PC-9 (cell line): ENCODE data around the gene SEMA5A. TPM values are rescaled to one million over a fixed set of nuclear protein-coding genes. Genes with fewer than 3 reads are reported as not detected.

Experiments used
- BruUV-seq: library from RNA; stranded (reverse); fragments of 400-500 nt; replicated peaks from 2 replicates; lab custom pipeline; 2021; lab: Mats Ljungman, UMichigan
- CTCF ChIA-PET: fragments of 300-600 bp; sonication (Branson Sonifier 250); formaldehyde crosslinking; loops from one replicate; lab custom pipeline; 2022; ENCODE audit warnings: antibody characterized with exemption; lab: Charles Lee
- POLR2A ChIA-PET: fragments of 300-600 bp; sonication (Branson Sonifier 250); formaldehyde crosslinking; loops from one replicate; lab custom pipeline; 2022; ENCODE audit warnings: antibody characterized with exemption; ENCODE audit not compliant: unreplicated experiment; lab: Charles Lee
- DNase-seq, 2 experiments: peaks; one replicate each; pipeline versions ENCODE4 v3.0.0 to v3.0.0-alpha.2; 2015 to 2022; ENCODE audit warnings: mixed read lengths in 1 of 2
- H2AFZ ChIP-seq: fragments of 200-600 bp; sonication (generic); 2 replicates; pipeline ENCODE4 v1.8.1; 2017; ENCODE audit warnings: antibody characterized with exemption
- H3F3A ChIP-seq: fragments of 200-600 bp; sonication (generic); 2 replicates; pipeline ENCODE4 v1.8.1; 2017; ENCODE audit warnings: antibody characterized with exemption, mild to moderate bottlenecking, low read depth; ENCODE audit not compliant: insufficient read depth
- H3K27ac ChIP-seq: fragments of 200-600 bp; sonication (generic); 2 replicates; pipeline ENCODE4 v1.6.1; 2016; ENCODE audit warnings: mixed run types
- H3K27me3 ChIP-seq: fragments of 200-600 bp; sonication (generic); 2 replicates; pipeline ENCODE4 v1.6.1; 2016; ENCODE audit warnings: low read depth, mixed run types; ENCODE audit not compliant: insufficient read depth
- H3K36me3 ChIP-seq: fragments of 200-600 bp; sonication (generic); 2 replicates; pipeline ENCODE4 v1.6.1; 2016; ENCODE audit warnings: low read depth, mixed run types
- H3K4me1 ChIP-seq: fragments of 200-600 bp; sonication (generic); replicated peaks from 2 replicates; pipeline ENCODE4 v1.6.1; 2016; ENCODE audit warnings: mixed run types; ENCODE audit not compliant: insufficient read depth
- H3K4me2 ChIP-seq: fragments of 200-600 bp; sonication (generic); 2 replicates; pipeline ENCODE4 v1.6.1; 2017; ENCODE audit warnings: mixed run types
- H3K4me3 ChIP-seq: fragments of 200-600 bp; sonication (generic); 2 replicates; pipeline ENCODE4 v1.6.1; 2016; ENCODE audit warnings: mixed run types
- H3K79me2 ChIP-seq: fragments of 200-600 bp; sonication (generic); 2 replicates; pipeline ENCODE4 v1.6.1; 2017; ENCODE audit warnings: low read depth, mixed run types
- H3K9me2 ChIP-seq: fragments of 200-600 bp; sonication (generic); 2 replicates; pipeline ENCODE4 v1.8.1; 2017; ENCODE audit warnings: mild to moderate bottlenecking; ENCODE audit not compliant: insufficient read depth
- H3K9me3 ChIP-seq: fragments of 200-600 bp; sonication (generic); 2 replicates; pipeline ENCODE4 v1.8.1; 2016; ENCODE audit warnings: low read depth; ENCODE audit not compliant: insufficient read depth
- H4K20me1 ChIP-seq: fragments of 200-600 bp; sonication (generic); 2 replicates; pipeline ENCODE4 v1.8.1; 2017; ENCODE audit not compliant: insufficient read depth
- CTCF ChIP-seq: fragments of 200-600 bp; sonication (generic); conservative IDR thresholded peaks from 2 replicates; pipeline ENCODE4 v1.6.1; 2017; ENCODE audit warnings: mixed run types, antibody characterized with exemption, mild to moderate bottlenecking, moderate library complexity
- EZH2 ChIP-seq: fragments of 200-600 bp; sonication (generic); IDR thresholded peaks from 2 replicates; pipeline ENCODE4 v1.8.0; 2017; ENCODE audit warnings: antibody characterized with exemption, low read depth
- intact Hi-C: fragments of 100-400 bp; cut with micrococcal nuclease; formaldehyde crosslinking; loops from one replicate; pipeline ENCODE4 v1.10.0; 2022; ENCODE audit not compliant: unreplicated experiment
- total RNA-seq: library from RNA; stranded (reverse); gene quantifications from 2 replicates; pipeline ENCODE4 v1.2.3, GENCODE V29; 2021

The SEMA5A gene
- total RNA-seq, 1 experiment from 2014 or later, result not detected

- Histone ChIP-seq H3K4me2 (no peak overlapping the region), H3K9me3 (no peaks in the 10 kb centered on the region), H4K20me1 (no peaks in the 10 kb centered on the region), H2AFZ (no peak overlapping the region), H3K79me2 (no peaks in the 10 kb centered on the region), H3K4me3 (no peak overlapping the region), H3F3A (no peaks in the 10 kb centered on the region), H3K4me1 (no peaks in the 10 kb centered on the region), H3K27ac (no peak overlapping the region), H3K36me3 (no peaks in the 10 kb centered on the region), H3K9me2 (peaks cover 6% of the 10 kb centered on the region; the same call in 1 of the 2 replicates), H3K27me3 (no peaks in the 10 kb centered on the region)
- TF ChIP-seq CTCF (no peak), EZH2 (no peak)
- POLR2A ChIA-PET, result no interaction called here
- DNase-seq, result no peak
- intact Hi-C loops, result no loop called here
- CTCF ChIA-PET, result no interaction called here
- no TSS peak for BruUV-seq
Measured at GRCh38 chr5:9115093-9115492, 430.8 kb downstream of the SEMA5A start.

- TF ChIP-seq EZH2, result no peak
- no peak for TF ChIP-seq CTCF
- no TSS peak for BruUV-seq
- no peak overlapping the region for H3K4me3 ChIP-seq
- DNase-seq, result no peak
- no peak overlapping the region for H3K4me2 ChIP-seq
- H3K36me3 ChIP-seq, result no peaks in the 10 kb centered on the region
- H3K27ac ChIP-seq, result no peak overlapping the region
- H3K27me3 ChIP-seq, result no peaks in the 10 kb centered on the region
- no peaks in the 10 kb centered on the region for H3K79me2 ChIP-seq
- no peaks in the 10 kb centered on the region for H4K20me1 ChIP-seq
- H3F3A ChIP-seq, result no peaks in the 10 kb centered on the region
- ChIA-PET CTCF (no interaction called here), POLR2A (no interaction called here)
- no peaks in the 10 kb centered on the region for H3K4me1 ChIP-seq
- H3K9me2 ChIP-seq, result peaks cover 6% of the 10 kb centered on the region; the same call in 1 of the 2 replicates
- no peaks in the 10 kb centered on the region for H3K9me3 ChIP-seq
- intact Hi-C loops, result no loop called here
- no peak overlapping the region for H2AFZ ChIP-seq
Measured at GRCh38 chr5:9112520-9113291, 433.2 kb downstream of the SEMA5A start.

- H3K9me3 ChIP-seq, result no peaks in the 10 kb centered on the region
- intact Hi-C loops, result no loop called here
- H3K79me2 ChIP-seq, result no peaks in the 10 kb centered on the region
- H4K20me1 ChIP-seq, result no peaks in the 10 kb centered on the region
- no peaks in the 10 kb centered on the region for H3K27me3 ChIP-seq
- no peaks in the 10 kb centered on the region for H3K4me1 ChIP-seq
- no peak overlapping the region for H3K4me2 ChIP-seq
- ChIA-PET CTCF (no interaction called here), POLR2A (no interaction called here)
- H3F3A ChIP-seq, result no peaks in the 10 kb centered on the region
- no peaks in the 10 kb centered on the region for H3K36me3 ChIP-seq
- BruUV-seq, result no TSS peak
- TF ChIP-seq CTCF (no peak), EZH2 (no peak)
- H3K9me2 ChIP-seq, result no peaks in the 10 kb centered on the region
- no peak overlapping the region for H3K4me3 ChIP-seq
- no peak overlapping the region for H2AFZ ChIP-seq
- no peak for DNase-seq
- H3K27ac ChIP-seq, result no peak overlapping the region
Measured at GRCh38 chr5:9108162-9108561, 437.7 kb downstream of the SEMA5A start.
